Measurements from ENCODE around the gene SORCS1.

The SORCS1 gene

DNA sequence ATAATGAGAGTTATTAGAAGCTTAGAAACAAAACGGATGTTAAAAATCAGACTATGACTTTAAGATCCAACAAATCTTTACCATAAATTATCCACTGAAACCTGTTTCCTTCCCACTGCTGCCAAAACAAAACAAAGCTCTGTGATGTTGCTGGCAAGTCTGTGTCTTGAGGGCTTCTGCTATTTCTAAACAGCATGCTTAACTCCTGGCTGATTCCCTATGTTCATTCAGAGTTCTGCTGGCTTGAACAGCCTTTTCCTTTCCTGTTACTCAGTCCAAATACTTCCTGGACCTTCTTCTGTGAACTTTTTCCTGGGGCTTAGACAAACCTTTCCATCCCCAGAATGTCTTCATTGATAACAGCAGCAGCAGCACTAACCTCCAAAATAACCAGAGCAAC, 448.1 kb downstream of the SORCS1 start:
- Histone ChIP-seq H3K27ac (ENCODE audit: low read depth, low read length) (no peak overlapping the region), H3K36me3 (ENCODE audit: control insufficient read depth in 5 of 5, insufficient read depth in 5 of 5, low read length in 5 of 5) (no peaks in the 10 kb centered on the region), H3K9me3 (ENCODE audit: control insufficient read depth in 5 of 5, low read length in 5 of 5) (no peaks in the 10 kb centered on the region), H3K4me3 (ENCODE audit: low read depth in 1 of 5, low read length in 5 of 5) (no peak overlapping the region), H3K9ac (ENCODE audit: low read length in 5 of 5) (no peak overlapping the region), H3K27me3 (ENCODE audit: control insufficient read depth in 5 of 5, insufficient read depth in 4 of 5, low read length in 5 of 5) (no peaks in the 10 kb centered on the region), H3K4me1 (ENCODE audit: control insufficient read depth in 5 of 5, insufficient read depth in 5 of 5, low read length in 5 of 5) (no peaks in the 10 kb centered on the region)

DNA sequence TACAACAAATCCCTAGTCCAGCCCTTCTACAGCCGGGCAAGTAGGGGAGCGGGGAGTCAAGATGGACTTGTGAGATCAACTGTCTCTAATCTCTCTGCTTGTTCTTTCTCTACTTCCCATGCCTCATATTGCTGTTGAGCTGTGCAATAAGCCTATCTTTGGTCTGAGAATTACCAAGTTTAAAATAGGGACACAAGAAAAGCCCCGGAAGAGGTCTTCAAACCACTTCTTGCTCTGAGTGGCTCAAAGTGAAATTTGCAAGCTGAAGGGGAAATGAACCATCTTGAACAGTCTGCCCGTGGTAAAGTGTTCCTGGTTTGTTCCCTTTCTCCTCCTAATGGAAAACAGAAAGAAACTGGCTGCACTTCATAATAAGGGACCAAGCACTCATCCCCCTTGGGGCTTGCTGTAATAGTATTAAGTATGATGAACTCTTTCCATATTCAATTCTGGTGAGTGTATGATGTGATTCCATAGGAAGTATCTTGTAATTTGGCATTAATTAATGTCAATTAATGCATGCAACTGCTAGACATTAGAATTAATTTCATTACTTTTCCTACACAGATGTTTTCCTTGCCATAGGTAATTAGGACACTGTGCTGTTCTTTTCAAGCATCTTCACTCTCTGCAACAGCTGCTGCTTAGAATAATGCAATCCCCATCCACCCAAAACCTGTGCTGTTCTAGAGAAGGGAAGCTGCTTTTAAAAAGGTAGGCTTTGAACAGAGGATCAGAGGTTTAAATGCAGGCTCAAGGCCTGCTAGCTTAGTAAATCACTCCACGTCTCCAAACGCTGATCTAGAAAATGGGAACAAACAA, 449.6 kb downstream of the SORCS1 start:
- H3K4me1 ChIP-seq (ENCODE audit: control insufficient read depth in 5 of 5, insufficient read depth in 5 of 5, low read length in 5 of 5), result no peaks in the 10 kb centered on the region
- H3K27me3 ChIP-seq (ENCODE audit: control insufficient read depth in 5 of 5, insufficient read depth in 4 of 5, low read length in 5 of 5), result no peaks in the 10 kb centered on the region
- no peak overlapping the region for H3K4me3 ChIP-seq (ENCODE audit: low read depth in 1 of 5, low read length in 5 of 5)
- H3K9me3 ChIP-seq (ENCODE audit: control insufficient read depth in 5 of 5, low read length in 5 of 5), result no peaks in the 10 kb centered on the region
- no peak overlapping the region for H3K27ac ChIP-seq (ENCODE audit: low read depth, low read length)
- no peak overlapping the region for H3K9ac ChIP-seq (ENCODE audit: low read length in 5 of 5)
- H3K36me3 ChIP-seq (ENCODE audit: control insufficient read depth in 5 of 5, insufficient read depth in 5 of 5, low read length in 5 of 5), result no peaks in the 10 kb centered on the region

DNA sequence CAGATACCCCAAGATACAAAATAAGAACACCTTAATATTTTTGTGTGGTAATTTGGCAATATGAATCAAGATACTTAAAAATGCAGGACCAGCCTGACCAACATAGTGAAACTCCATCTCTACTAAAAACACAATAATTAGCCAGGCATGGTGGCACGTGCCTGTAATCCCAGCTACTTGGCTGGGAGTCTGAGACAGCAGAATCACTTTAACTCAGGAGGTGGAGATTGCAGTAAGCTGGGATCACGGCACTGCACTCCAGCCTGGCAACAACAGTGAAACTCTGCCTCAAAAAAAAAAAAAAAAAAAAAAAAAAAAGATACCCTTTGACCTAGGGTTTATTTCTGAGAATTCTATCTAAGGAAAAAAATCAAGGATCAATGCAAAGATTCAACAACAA, 450.7 kb downstream of the SORCS1 start:
- Histone ChIP-seq H3K4me3 (ENCODE audit: low read depth in 1 of 5, low read length in 5 of 5) (no peak overlapping the region), H3K4me1 (ENCODE audit: control insufficient read depth in 5 of 5, insufficient read depth in 5 of 5, low read length in 5 of 5) (no peaks in the 10 kb centered on the region), H3K36me3 (ENCODE audit: control insufficient read depth in 5 of 5, insufficient read depth in 5 of 5, low read length in 5 of 5) (no peaks in the 10 kb centered on the region), H3K9ac (ENCODE audit: low read length in 5 of 5) (no peak overlapping the region), H3K27me3 (ENCODE audit: control insufficient read depth in 5 of 5, insufficient read depth in 4 of 5, low read length in 5 of 5) (no peaks in the 10 kb centered on the region), H3K9me3 (ENCODE audit: control insufficient read depth in 5 of 5, low read length in 5 of 5) (no peaks in the 10 kb centered on the region), H3K27ac (ENCODE audit: low read depth, low read length) (no peak overlapping the region)

DNA sequence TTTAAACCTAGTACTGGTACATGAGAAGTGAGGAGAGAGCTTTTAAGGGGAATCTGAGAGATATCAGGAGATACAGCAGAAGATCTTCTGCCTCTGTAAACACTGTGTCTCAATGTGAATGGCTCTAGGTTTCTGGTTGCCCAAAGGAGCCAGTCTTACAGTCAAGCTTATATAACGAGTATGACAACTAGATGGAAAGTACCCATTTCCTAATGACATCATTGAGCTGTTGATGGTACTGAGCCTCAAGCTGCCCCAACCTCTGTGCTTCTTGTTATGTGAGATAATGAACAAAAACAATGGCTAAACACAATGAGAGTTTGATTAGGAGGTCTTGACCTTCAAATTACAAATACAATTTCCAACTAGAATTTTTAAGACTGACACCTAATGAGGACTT, 451.5 kb downstream of the SORCS1 start:
- Histone ChIP-seq H3K9ac (ENCODE audit: low read length in 5 of 5) (no peak overlapping the region), H3K27ac (ENCODE audit: low read depth, low read length) (no peak overlapping the region), H3K9me3 (ENCODE audit: control insufficient read depth in 5 of 5, low read length in 5 of 5) (no peaks in the 10 kb centered on the region), H3K4me3 (ENCODE audit: low read depth in 1 of 5, low read length in 5 of 5) (no peak overlapping the region), H3K4me1 (ENCODE audit: control insufficient read depth in 5 of 5, insufficient read depth in 5 of 5, low read length in 5 of 5) (no peaks in the 10 kb centered on the region), H3K36me3 (ENCODE audit: control insufficient read depth in 5 of 5, insufficient read depth in 5 of 5, low read length in 5 of 5) (no peaks in the 10 kb centered on the region), H3K27me3 (ENCODE audit: control insufficient read depth in 5 of 5, insufficient read depth in 4 of 5, low read length in 5 of 5) (no peaks in the 10 kb centered on the region)

DNA sequence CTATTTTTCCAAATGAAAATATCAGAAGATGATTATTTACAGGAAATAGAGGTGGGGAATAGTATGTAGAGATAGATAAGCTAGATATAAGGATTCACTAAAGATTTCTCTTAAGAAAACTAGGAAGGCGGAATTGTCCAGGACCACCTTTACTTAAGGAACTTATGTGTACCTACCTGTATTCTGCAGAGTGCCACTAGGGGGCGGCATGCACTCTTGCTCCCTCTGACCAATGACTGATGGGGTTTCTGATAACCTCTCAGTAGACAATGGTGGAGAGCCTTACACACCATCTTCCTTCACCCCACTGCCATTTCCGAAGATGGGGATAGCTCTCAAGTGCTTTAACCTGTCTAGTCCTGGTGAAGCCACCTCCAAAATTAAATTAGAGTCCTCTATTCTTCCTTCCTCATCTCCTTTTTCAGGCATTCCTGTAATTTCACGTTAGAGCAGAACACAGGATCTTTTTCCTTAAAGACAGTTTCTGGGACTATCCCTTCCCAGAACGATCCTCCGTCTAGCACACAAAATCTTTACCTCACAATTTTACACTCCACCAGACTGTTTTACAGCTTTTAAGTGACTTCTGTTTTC, 453.1 kb downstream of the SORCS1 start:
- no peaks in the 10 kb centered on the region for H3K4me1 ChIP-seq (ENCODE audit: control insufficient read depth in 5 of 5, insufficient read depth in 5 of 5, low read length in 5 of 5)

DNA sequence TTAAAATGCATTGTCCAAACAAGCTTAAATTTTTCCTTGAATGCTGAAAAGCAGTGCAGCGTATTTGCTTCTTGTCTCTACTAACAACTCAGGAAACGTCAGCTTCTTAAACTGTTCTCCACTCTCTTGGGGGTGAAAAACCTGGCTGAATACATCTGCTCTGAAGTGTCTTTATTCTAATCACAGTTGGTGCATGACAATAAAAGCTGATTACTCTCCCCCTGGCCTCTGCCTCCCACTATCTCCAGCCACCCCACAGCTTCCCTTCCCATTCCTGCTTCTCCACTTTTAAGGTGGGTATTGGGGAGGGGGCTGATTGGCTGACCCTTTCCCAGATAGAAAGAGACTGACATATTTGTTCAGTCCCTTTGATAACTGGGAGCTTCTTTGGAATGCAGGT, 456.0 kb downstream of the SORCS1 start:
- Histone ChIP-seq H3K36me3 (ENCODE audit: control insufficient read depth in 5 of 5, insufficient read depth in 5 of 5, low read length in 5 of 5) (no peaks in the 10 kb centered on the region), H3K9me3 (ENCODE audit: control insufficient read depth in 5 of 5, low read length in 5 of 5) (no peaks in the 10 kb centered on the region), H3K27ac (ENCODE audit: low read depth, low read length) (no peak overlapping the region), H3K27me3 (ENCODE audit: control insufficient read depth in 5 of 5, insufficient read depth in 4 of 5, low read length in 5 of 5) (peaks cover 0 to 2% (median 0%) of the 10 kb centered on the region in 5 donors), H3K4me3 (ENCODE audit: low read depth in 1 of 5, low read length in 5 of 5) (no peak overlapping the region), H3K4me1 (ENCODE audit: control insufficient read depth in 5 of 5, insufficient read depth in 5 of 5, low read length in 5 of 5) (no peaks in the 10 kb centered on the region), H3K9ac (ENCODE audit: low read length in 5 of 5) (no peak overlapping the region)

More for the DNA sequence above, 453.1 kb downstream of the SORCS1 start:
- H3K9me3 ChIP-seq (ENCODE audit: control insufficient read depth in 5 of 5, low read length in 5 of 5), result no peaks in the 10 kb centered on the region
- H3K27me3 ChIP-seq (ENCODE audit: control insufficient read depth in 5 of 5, insufficient read depth in 4 of 5, low read length in 5 of 5), result no peaks in the 10 kb centered on the region
- no peak overlapping the region for H3K27ac ChIP-seq (ENCODE audit: low read depth, low read length)
- H3K36me3 ChIP-seq (ENCODE audit: control insufficient read depth in 5 of 5, insufficient read depth in 5 of 5, low read length in 5 of 5), result no peaks in the 10 kb centered on the region
- no peak overlapping the region for H3K4me3 ChIP-seq (ENCODE audit: low read depth in 1 of 5, low read length in 5 of 5)
- H3K9ac ChIP-seq (ENCODE audit: low read length in 5 of 5), result no peak overlapping the region

DNA sequence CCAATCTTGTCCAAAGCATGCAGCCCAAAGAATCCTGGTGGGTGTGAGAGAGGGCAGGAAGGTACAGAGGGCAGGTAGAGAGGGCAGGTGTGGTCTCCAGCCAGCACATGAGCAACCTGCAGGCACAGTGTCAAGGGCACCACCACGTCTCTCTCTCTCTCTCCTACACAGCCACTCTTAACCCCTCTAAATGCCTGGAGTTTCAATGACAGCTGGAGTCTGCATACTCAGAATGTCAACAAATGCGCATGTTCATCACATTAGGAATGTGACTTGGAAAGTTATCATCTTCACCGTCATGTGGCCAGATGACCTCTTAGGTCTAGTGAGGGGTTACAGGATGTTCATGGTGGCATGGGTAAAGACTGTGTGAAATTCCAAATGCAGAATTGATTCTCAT, 456.8 kb downstream of the SORCS1 start:
- H3K36me3 ChIP-seq (ENCODE audit: control insufficient read depth in 5 of 5, insufficient read depth in 5 of 5, low read length in 5 of 5), result no peaks in the 10 kb centered on the region
- no peaks in the 10 kb centered on the region for H3K4me1 ChIP-seq (ENCODE audit: control insufficient read depth in 5 of 5, insufficient read depth in 5 of 5, low read length in 5 of 5)
- no peak overlapping the region for H3K9ac ChIP-seq (ENCODE audit: low read length in 5 of 5)
- no peak overlapping the region for H3K27ac ChIP-seq (ENCODE audit: low read depth, low read length)
- H3K9me3 ChIP-seq (ENCODE audit: control insufficient read depth in 5 of 5, low read length in 5 of 5), result no peaks in the 10 kb centered on the region
- H3K27me3 ChIP-seq (ENCODE audit: control insufficient read depth in 5 of 5, insufficient read depth in 4 of 5, low read length in 5 of 5), result peaks cover 0 to 2% (median 0%) of the 10 kb centered on the region in 5 donors
- H3K4me3 ChIP-seq (ENCODE audit: low read depth in 1 of 5, low read length in 5 of 5), result no peak overlapping the region

DNA sequence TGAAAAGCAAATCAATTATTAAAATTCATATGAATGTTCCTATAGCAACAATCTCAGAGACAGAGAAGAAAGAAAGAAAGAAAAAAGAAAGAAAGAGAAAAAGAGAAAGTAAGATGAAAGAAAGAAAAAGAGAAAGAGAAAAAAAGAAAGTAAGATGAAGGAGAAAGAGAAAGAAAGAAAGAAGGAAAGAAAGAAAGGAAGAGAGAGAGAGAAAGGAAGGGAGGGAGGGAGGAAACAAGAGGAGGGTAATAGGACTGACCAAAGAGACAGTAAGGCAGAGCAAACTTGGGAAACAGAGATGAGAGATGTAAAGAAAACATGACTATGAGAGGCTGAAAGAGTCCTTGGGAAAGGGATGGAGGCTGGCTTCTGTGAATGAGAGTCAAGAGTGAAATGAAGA, 458.4 kb downstream of the SORCS1 start:
- H3K4me1 ChIP-seq (ENCODE audit: control insufficient read depth in 5 of 5, insufficient read depth in 5 of 5, low read length in 5 of 5), result no peaks in the 10 kb centered on the region
- no peak overlapping the region for H3K4me3 ChIP-seq (ENCODE audit: low read depth in 1 of 5, low read length in 5 of 5)
- H3K9me3 ChIP-seq (ENCODE audit: control insufficient read depth in 5 of 5, low read length in 5 of 5), result no peaks in the 10 kb centered on the region
- peaks cover 0 to 2% (median 0%) of the 10 kb centered on the region in 5 donors for H3K27me3 ChIP-seq (ENCODE audit: control insufficient read depth in 5 of 5, insufficient read depth in 4 of 5, low read length in 5 of 5)
- no peak overlapping the region for H3K9ac ChIP-seq (ENCODE audit: low read length in 5 of 5)
- no peaks in the 10 kb centered on the region for H3K36me3 ChIP-seq (ENCODE audit: control insufficient read depth in 5 of 5, insufficient read depth in 5 of 5, low read length in 5 of 5)
- no peak overlapping the region for H3K27ac ChIP-seq (ENCODE audit: low read depth, low read length)

DNA sequence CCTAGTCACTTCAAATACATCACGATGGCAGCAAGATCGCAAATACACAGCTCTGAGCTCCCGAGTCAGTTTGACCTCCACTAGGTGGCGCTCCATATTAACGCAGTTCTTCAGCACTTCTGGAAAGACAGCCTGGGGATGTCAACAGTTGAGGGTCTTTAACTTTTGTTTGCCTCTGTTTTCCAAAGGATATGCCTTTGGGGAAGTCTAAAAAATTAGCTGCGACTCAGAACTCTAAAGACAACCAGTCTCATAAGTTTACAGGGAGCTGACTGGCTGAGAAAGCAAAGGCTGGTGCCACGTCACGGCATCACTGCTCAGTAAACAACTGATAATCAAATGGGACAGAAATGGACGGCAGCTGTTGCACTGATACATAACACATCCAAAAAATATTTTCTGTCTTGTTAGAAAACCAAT, 458.8 kb downstream of the SORCS1 start:
- no peaks in the 10 kb centered on the region for H3K9me3 ChIP-seq (ENCODE audit: control insufficient read depth in 5 of 5, low read length in 5 of 5)
- H3K36me3 ChIP-seq (ENCODE audit: control insufficient read depth in 5 of 5, insufficient read depth in 5 of 5, low read length in 5 of 5), result no peaks in the 10 kb centered on the region
- H3K4me3 ChIP-seq (ENCODE audit: low read depth in 1 of 5, low read length in 5 of 5), result no peak overlapping the region
- peaks cover 0 to 2% (median 0%) of the 10 kb centered on the region in 5 donors for H3K27me3 ChIP-seq (ENCODE audit: control insufficient read depth in 5 of 5, insufficient read depth in 4 of 5, low read length in 5 of 5)
- H3K4me1 ChIP-seq (ENCODE audit: control insufficient read depth in 5 of 5, insufficient read depth in 5 of 5, low read length in 5 of 5), result no peaks in the 10 kb centered on the region
- no peak overlapping the region for H3K27ac ChIP-seq (ENCODE audit: low read depth, low read length)
- H3K9ac ChIP-seq (ENCODE audit: low read length in 5 of 5), result no peak overlapping the region

DNA sequence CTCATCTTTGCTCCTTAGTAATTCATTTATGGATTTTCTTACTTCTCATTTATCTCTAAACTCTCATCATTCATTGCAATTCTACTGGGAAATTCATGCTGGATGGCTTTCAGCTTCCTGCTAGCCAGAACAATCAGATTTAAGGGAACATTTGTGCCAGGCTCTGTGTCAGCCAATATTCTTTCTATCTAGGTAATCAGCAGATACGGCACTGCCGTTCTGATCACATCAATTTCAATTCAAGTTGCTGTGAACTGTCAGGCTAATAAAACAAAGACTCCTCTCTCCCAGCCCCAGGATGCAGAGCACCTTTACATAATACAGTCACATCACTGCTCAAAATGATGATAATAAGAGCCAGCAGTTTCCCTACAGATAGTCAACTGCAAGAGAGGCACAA, 468.3 kb downstream of the SORCS1 start:
- H3K36me3 ChIP-seq (ENCODE audit: control insufficient read depth in 5 of 5, insufficient read depth in 5 of 5, low read length in 5 of 5), result no peaks in the 10 kb centered on the region
- H3K9me3 ChIP-seq (ENCODE audit: control insufficient read depth in 5 of 5, low read length in 5 of 5), result no peaks in the 10 kb centered on the region
- peaks cover 0 to 5% (median 0%) of the 10 kb centered on the region in 5 donors for H3K27me3 ChIP-seq (ENCODE audit: control insufficient read depth in 5 of 5, insufficient read depth in 4 of 5, low read length in 5 of 5)
- no peak overlapping the region for H3K27ac ChIP-seq (ENCODE audit: low read depth, low read length)
- H3K4me3 ChIP-seq (ENCODE audit: low read depth in 1 of 5, low read length in 5 of 5), result no peak overlapping the region
- H3K9ac ChIP-seq (ENCODE audit: low read length in 5 of 5), result no peak overlapping the region
- H3K4me1 ChIP-seq (ENCODE audit: control insufficient read depth in 5 of 5, insufficient read depth in 5 of 5, low read length in 5 of 5), result no peaks in the 10 kb centered on the region
